HG02885 (cell line): ENCODE results near the gene FHOD3.

Source experiments
- ATAC-seq: cut with Tn5 transposase; IDR thresholded peaks from one replicate; pipeline ENCODE4 v1.9.1; 2021; ENCODE audit warnings: mild to moderate bottlenecking; ENCODE audit not compliant: unreplicated experiment, poor library complexity

Gene FHOD3

DNA sequence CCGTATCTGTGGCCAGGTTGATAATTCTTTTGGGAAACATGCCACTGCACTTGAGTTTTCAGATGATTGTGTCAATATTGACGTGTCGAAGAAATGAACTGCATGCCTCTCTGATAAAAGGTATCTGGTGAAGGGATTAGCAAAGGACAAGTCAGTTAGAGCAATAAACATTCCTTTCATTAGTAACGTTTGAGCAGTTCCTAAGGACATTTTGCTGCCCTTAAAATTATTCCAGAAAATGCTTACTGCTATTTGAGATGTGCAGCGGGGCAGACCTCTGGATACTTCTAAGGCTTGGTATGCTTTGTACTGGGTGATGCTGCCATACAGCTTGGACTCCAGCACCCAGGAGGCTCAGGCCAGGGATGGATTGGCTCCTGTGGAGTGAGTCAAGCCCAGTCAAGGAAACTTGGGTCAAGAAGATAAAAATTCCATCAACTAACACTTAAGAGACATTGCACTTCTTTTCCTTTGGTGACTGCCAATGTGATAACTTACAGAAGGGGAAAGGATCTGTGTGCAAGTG, 166.7 kb downstream of the FHOD3 start:
- ATAC-seq, result no peak

DNA sequence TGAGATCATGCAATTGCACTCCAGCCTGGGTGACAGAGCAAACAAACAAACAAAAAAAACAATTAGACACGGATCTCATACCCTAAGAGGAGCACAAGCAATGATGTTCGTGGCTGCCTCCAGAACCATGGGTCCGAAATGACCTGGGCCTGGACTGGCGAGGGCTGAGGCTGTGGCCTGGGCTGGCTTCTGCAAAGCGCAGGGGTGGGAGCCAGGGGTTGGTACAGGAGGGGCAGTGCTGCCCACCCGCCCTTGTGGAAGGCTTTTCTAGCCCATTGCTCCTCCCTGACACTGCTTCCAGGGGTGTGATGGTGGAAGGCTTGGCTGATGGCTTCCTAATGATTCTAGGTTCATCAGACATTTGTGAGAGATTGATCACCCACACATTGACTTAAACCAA, 167.8 kb downstream of the FHOD3 start:
- no peak for ATAC-seq

DNA sequence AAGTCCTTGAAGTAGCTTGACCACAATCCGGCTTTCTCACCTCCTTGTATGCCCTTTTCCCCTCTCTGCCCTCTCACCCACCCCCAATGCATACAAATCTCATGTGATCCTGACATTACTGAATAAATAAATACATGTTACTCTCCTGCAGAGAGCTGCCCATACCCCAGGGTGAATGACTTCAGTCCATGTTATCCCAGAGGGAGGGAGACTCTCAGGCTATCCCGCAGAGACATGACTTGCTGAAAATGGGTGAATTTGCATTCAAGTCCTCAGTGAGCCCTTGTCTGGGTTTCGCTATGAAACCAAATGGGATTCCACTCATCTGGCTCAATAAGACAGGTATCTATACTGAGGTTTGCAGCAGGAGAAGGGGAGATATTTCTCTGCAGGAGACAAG, 168.5 kb downstream of the FHOD3 start:
- ATAC-seq, result no peak

DNA sequence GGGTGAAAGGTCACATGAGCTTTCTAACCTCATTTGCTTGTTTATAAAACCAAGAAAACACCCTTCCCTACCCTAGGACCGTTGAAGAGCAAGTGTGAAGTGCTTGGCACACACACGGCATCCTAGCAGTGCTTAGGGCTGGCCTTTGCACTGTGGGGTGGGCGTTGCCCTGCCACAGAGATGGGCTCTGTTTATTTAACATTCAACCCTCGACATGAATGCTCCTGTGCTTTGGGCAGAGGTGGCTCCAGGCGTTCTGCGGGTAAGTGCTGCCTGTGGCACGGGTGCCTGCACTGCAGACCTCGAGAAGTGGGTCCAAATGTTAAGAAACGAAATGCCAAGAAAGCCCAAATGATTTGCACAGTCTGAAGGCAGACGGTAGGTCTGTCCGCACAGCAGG, 170.1 kb downstream of the FHOD3 start:
- no peak for ATAC-seq

DNA sequence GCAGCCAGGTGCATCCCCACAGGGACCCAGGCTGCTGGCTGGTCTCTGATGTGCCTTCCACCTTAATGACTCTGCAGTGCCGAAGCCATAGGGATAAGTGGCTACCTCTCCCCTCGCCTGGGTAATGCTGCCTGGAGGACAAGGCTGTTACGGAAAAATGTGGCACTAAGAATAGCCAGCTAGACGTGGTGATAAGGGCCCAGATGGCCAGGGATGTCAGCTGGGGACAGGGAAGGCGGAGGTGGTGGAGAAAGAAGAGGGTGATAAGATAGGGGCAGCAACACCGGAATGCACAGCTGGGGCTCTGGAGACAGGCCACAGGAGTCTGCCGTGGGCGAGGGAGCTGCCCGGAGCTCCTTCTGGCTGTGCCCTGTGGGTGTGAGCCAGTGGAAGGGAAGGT, 170.6 kb downstream of the FHOD3 start:
- no peak for ATAC-seq

DNA sequence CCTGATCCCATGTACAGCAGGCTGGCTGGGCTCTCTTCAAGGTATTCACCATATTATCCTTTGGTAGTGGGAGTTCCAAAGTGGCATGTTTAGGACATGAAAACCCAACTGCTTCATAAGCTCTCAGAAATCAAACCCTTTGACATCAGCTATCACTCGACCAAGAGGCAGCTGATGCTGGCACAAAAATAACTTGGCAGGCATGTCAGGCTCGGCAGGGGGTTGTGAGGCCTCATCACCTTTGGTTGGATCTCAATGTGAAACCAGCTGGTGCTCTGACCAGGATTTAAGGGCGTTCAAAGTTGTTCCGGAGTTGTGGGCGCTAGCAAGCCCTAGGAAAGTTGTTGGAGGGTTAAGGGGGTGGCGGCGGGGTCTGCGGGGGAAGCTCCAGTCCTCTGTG, 171.9 kb downstream of the FHOD3 start:
- ATAC-seq, result no peak

DNA sequence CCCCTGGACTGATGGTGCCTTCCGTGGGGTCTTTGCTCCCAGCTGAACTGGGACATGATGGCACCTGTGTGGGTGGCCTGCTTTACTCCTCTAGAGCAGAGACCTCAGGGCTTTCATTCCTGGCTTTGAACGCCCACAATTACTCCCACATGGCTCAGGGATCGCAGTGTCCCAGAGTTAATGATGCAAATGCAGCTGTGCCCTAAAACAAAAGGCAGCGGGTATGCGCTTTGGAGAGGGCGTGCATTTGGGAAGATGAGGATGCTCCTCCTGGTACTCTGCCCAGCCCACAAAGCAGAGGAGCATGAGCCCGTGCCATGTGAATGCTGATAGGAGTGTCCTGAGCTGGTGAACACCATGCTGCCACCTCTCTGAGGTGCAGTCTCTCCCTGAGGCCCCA, 173.4 kb downstream of the FHOD3 start:
- ATAC-seq, result no peak

DNA sequence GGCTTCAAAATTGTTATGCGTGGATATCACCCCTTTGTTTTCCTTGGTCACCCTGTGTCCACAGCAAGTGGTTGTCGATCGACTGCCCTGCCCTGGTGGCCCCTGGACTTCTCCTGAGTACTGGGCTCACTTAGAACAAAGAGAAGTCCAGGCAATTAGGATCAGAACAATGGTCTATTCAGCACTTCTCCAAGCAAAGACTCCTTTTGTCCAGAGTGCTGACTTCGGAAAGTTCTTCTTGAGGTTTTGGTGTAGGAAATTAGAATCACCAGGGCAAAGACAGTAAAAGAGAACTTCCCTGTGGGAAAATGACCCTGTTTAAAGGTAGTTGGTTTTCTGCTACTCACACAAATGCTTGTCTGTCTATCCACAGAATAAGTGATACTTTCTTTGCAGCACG, 173.9 kb downstream of the FHOD3 start:
- no peak for ATAC-seq

DNA sequence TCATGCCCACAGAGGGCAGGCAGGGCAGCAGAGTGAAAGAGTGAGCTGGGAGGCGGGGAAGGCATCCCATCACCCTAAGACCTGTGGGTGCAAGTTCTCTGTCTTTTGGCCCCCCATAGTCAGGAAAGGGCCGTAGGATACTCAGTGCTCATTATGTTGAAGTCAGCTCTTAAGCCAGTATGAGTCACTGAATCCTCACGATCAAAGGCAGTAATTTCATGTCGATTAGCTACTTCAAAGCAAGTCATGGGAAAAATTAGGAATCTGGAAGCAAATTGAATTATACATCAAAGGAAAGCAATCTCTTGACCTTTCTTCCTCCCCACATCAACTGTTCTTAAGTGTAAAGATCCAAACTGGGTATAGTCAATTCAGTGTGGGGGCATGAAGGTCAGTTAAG, 178.9 kb downstream of the FHOD3 start:
- no peak for ATAC-seq

DNA sequence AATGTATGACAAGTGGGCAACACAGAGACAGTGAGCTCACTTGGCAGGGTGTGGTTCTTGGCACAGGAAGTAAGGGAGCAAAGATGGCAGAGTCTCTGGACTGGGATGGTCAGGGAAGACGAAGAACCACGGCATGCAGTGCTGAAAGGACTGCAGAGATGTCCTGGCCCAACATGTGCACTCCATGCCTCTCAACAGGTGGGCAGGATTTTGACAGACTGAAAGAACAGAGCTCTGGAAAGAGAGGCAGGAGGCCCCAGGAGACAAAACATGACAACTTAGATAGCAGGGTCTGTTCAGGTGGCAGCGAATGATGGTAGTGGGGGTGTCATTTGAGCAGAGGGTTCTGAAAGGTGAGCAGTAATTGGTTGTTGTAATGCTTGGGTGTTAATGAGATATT, 180.3 kb downstream of the FHOD3 start:
- no peak for ATAC-seq

DNA sequence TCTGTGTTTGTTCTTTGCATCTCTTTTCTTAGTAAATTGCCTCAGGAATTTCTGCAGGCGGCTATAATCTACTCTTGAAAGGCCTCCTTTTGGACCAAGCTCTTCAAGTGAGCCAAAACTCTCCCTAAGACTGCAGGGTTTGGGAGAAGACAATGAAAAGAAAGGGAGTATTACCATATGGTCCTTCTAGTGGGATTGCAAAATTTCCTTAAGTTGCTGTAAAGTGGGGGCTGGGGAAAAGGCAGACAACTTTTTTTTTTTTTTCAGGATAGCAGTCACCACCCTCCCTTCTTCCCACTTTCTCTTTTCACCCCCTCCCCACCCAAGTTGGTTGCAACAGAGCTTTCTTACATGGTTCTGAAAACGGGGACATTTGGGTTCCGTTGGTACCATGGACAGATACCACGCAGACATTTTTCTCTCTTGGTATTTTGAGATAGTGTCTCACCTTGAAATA, 183.7 kb downstream of the FHOD3 start:
- ATAC-seq, result no peak

DNA sequence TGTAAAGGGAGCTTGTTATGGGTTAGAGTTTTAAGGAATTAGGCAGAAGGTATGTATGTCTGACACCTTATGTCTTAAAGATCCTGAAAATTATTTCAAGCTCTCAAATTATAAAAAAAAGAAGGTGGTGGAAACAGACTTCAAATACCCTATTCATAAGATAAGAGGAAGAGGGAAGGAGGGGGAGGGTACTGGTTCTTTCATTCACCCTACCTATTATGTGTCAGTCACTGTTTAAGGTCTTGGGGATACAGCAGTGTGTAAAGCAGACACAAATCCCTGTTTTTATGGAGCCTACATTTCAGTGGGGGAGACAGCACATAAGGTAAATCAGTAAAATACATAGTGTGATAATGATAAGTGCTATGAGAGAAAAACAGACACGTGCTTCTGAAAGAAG, 184.4 kb downstream of the FHOD3 start:
- ATAC-seq, result no peak

DNA sequence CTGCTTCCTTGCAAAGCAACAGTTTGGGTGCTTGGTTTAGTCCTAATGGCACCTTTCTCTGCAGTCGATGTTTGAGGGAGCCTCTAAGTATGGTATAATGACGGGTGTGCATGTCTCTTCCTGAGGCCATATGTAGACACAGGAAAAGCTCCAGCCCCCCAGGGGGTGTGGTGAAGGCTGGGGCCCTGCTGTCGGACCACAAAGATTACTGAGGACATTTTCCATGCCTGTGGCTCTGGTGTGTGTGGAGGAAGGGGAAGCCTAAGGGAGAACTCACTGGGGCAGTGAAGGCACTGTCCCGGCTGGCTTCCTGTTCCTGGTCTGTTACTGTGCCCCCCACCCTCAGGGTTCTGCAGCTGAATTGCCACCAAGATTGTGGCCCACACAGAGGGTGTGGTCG, 187.1 kb downstream of the FHOD3 start:
- ATAC-seq, result no peak

DNA sequence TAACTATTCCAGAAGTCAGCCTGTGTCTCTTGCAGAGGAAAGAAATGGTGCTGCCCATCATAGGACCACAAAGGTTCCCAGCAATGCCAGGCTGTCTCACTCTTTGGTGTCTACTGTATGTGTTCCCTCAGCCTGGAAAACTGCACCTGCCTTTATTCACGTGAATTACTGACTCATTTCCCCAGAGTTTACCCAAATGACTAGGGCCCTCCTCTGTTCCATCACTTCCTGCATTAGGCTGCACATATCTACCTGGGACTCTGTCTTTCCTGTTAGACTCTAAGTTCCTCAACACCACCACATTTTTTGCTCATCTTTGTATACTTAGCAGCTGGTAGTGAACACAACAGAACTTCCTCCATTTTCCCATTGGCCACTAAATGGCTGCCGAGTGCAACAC, 188.3 kb downstream of the FHOD3 start:
- ATAC-seq, result no peak

DNA sequence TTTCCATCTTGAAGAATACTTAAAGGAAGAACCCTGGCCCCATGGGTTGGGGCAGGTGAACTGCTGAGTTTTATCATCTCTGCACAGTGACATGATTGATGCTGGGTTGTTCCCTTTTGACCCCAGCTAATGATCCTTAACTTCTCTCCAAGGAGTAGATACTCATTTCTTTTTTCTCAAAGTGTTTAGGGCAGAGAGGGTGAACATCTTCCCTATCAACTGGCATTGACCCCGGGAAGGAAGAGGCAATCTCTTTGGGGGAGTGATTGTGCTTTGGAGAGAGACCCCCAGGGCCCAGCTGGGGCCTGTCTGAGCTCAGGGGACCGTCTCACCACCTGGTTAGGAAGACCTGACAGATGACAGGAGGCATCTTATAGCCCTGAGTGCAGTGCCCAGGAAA, 190.6 kb downstream of the FHOD3 start:
- no peak for ATAC-seq

DNA sequence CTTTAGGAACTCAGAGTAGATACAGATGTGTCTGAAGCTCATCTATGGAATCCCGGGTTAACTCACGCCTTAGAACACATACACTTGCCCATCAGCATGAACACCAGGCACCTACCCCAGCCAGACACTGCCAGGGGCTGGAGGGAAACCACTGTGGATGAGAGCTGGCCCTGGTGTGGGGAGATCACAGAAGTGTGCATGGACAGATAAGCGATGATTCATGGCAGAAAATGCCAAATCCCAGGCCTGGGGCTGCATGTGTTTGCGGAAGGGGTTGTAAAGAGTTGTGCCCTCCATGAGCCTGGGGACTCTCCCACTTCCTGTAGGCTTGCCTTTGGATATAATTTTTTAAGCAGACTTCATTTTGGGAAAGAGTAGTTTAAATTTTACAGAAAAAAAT, 193.4 kb downstream of the FHOD3 start:
- no peak for ATAC-seq

DNA sequence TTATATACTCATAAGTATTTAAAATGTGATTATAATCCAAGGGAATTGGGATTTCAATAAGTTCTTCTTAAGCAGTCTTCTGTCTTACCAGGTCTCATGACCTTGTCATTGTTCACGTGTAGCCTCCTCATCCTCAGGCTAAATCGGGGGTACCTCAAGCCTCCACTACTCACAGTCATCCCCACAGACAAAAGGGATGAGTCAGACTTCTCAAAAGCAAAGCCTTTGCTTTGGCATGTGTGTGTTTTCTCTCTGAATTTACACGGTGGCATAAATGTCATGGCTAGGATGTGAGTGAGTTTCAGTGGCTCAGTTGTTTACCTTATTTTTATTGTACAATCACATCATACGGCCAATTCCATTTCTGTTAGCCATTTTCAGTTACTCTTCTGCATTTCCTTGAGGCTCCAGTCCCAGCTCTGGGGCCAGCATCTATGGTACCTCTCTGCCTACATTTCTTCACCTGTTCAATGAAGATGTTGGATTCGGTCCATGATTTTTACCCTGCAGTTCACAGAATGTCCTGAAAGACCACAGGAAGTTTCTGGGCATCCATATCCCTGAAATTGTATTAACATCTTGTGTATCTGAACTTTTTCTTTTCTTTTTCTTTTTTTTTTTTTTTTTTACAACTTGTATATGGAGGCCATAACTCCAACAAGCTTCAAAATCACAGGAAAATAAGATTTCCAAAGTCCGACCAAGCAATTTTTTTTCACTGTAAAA, 195.3 kb downstream of the FHOD3 start:
- ATAC-seq, result no peak

DNA sequence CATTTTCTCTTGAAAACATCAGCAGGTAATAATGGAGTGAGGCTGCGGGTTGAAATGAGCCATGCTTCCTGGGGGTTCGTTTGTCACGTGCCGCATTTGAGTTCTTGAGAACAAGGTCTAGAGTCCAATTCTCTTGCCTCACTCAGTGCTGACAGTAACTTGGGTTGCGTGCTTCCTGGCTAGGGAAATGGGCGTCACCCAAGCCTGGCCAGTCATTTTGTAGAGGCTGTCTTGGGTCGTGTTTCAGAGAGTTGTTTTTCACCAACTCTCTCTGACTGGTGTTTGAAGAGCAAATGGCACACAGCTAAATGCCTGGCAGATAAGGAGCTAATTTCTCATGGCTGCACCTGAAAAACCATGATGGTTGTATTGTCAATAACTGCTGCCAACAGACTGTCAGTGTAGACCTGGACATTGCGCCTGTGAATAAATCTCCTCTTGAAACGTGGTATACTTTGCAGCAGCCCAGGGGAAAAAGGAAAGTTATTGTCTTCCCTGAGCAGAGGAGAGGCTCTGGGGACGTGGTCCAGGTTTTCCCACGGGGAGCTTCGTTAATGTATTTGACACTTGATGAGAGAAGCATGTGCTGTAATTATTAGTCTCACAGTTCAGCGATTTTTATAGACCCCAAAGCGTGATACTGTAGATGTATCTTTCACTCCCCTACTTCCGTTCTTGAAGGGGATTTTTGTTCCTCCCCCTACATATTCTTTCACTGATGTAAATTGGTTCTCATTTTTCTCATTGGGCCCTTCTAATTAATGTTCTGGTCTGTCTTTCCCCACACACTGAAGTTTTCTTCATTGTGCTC, 196.0 kb downstream of the FHOD3 start:
- no peak for ATAC-seq

DNA sequence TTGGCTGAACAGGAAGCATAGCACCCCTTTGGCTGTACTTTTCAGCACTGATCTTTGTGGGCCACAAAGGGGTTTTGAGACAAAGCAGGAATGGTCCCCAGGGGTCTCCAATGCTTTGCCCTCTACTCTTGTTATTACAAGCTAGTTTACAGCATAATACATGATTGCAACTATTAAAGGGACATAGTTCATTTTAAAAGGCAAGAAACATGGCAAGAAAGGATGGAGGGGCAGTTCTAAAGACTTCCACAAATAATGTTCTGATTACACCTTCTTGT, 196.6 kb downstream of the FHOD3 start:
- no peak for ATAC-seq

DNA sequence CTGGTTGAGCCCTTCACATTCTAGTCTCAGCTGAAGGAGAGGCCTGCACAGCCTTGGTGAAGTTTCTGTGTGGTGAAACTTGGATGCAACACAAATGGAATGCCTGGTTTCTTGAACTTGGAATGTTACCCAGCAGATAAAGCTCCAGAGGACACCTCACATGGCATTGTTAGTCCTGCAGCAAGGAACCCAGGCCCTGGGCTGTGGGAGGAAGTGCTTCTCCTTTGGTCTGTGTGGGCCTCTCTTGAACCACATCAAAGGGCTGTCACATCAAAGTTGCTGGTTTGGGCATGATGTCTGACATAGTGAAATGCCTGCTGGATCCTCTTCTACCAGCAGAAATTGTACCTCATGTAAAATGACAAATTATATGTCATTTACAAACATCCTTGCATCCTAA, 198.5 kb downstream of the FHOD3 start:
- peak; percentile 85 for ATAC-seq

DNA sequence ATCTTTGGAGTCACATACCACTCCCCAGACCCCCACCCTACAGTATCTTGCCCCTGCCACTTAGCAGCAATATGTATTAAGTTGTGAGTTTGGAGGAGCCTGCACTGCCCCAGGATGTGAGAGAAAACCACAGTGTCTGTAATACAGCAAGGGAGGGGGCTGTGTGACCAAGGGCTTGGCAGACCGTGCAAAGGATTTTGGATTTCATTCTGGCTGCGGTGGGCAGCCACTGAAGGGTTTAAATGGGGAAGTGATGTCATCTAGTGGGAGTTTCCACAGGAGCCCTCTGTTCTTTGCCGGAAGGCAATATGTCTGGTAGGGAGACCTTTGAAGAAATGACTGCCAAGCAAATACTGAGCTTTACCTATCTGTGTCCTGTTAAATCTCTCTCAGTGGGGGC, 202.4 kb downstream of the FHOD3 start:
- ATAC-seq, result peak; percentile 71

DNA sequence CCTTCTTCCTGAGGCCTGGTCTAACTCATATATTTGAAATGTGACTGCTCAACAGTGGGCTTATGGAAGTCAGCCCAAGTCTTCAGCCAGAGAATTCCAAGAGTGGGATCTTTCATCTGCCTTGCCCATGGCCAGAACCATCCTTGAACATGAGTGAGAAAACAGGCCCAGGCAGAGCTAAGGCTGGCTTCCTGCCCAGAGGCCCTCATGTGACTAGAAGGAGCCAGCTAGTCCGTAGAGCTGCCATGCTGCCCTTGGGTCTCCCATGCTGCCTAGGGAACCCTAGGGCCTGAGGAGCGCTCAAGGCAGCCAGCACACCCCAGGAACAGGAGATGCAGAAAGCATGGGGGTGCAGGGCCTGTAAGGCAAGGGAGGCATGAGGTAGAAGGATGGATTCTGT, 203.6 kb downstream of the FHOD3 start:
- ATAC-seq, result no peak
